ENCODE data around the gene PLEKHA8. TPM values are rescaled to one million over a fixed set of nuclear protein-coding genes. Genes with fewer than 3 reads are reported as not detected.

Gene PLEKHA8
- total RNA-seq, 2 experiments from 2014 or later: 10.8 to 10.9 TPM

GRCh38 chr7:30001998-30002397 is 26.2 kb upstream of the PLEKHA8 start:
- Mint-ChIP-seq H3K4me1 (no peaks in the 10 kb centered on the region), H3K36me3 (peaks cover 3% of the 10 kb centered on the region), H3K4me3 (no peak overlapping the region), H3K27ac (no peak overlapping the region), H3K9me3 (ENCODE audit: low read depth) (peaks cover 2% of the 10 kb centered on the region), H3K27me3 (peaks cover 43% of the 10 kb centered on the region)
- CTCF ChIA-PET: no interaction called here
- no peak for DNase-seq
- no peak for ATAC-seq

GRCh38 chr7:30003098-30003497 is 25.1 kb upstream of the PLEKHA8 start:
- H3K27me3 Mint-ChIP-seq: peaks cover 32% of the 10 kb centered on the region
- no peaks in the 10 kb centered on the region for H3K36me3 Mint-ChIP-seq
- no peaks in the 10 kb centered on the region for H3K4me1 Mint-ChIP-seq
- ATAC-seq (no peak), DNase-seq (no peak)
- CTCF ChIA-PET: no interaction called here
- H3K27ac Mint-ChIP-seq: no peak overlapping the region
- H3K9me3 Mint-ChIP-seq (ENCODE audit: low read depth): peaks cover 2% of the 10 kb centered on the region
- H3K4me3 Mint-ChIP-seq: no peak overlapping the region

GRCh38 chr7:30005464-30005863 is 22.7 kb upstream of the PLEKHA8 start:
- no peak overlapping the region for H3K27ac Mint-ChIP-seq
- no peak overlapping the region for H3K4me3 Mint-ChIP-seq
- ATAC-seq (no peak), DNase-seq (no peak)
- no peaks in the 10 kb centered on the region for H3K4me1 Mint-ChIP-seq
- H3K9me3 Mint-ChIP-seq (ENCODE audit: low read depth): no peaks in the 10 kb centered on the region
- CTCF ChIA-PET: no interaction called here
- H3K36me3 Mint-ChIP-seq: no peaks in the 10 kb centered on the region
- H3K27me3 Mint-ChIP-seq: peaks cover 13% of the 10 kb centered on the region

- ATAC-seq: no peak
- CTCF ChIA-PET: no interaction called here
- H3K27me3 Mint-ChIP-seq: peaks cover 3% of the 10 kb centered on the region
- H3K4me3 Mint-ChIP-seq: no peak overlapping the region
- peaks cover 8% of the 10 kb centered on the region for H3K36me3 Mint-ChIP-seq
- no peak overlapping the region for H3K27ac Mint-ChIP-seq
- no peak for DNase-seq
- H3K9me3 Mint-ChIP-seq (ENCODE audit: low read depth): no peaks in the 10 kb centered on the region
- no peaks in the 10 kb centered on the region for H3K4me1 Mint-ChIP-seq
Measured at GRCh38 chr7:30010021-30010420, 18.2 kb upstream of the PLEKHA8 start.

- DNase-seq: no peak
- Mint-ChIP-seq H3K36me3 (peaks cover 8% of the 10 kb centered on the region), H3K4me1 (no peaks in the 10 kb centered on the region), H3K4me3 (no peak overlapping the region), H3K9me3 (ENCODE audit: low read depth) (no peaks in the 10 kb centered on the region), H3K27ac (no peak overlapping the region), H3K27me3 (no peaks in the 10 kb centered on the region)
- no peak for ATAC-seq
- CTCF ChIA-PET: no interaction called here
Measured at GRCh38 chr7:30012757-30013156, 15.5 kb upstream of the PLEKHA8 start.

GRCh38 chr7:30018451-30018850 is 9.8 kb upstream of the PLEKHA8 start:
- H3K4me3 Mint-ChIP-seq: no peak overlapping the region
- no peak overlapping the region for H3K27ac Mint-ChIP-seq
- peaks cover 8% of the 10 kb centered on the region for H3K36me3 Mint-ChIP-seq
- H3K27me3 Mint-ChIP-seq: no peaks in the 10 kb centered on the region
- CTCF ChIA-PET: no interaction called here
- DNase-seq: no peak
- no peaks in the 10 kb centered on the region for H3K9me3 Mint-ChIP-seq (ENCODE audit: low read depth)
- H3K4me1 Mint-ChIP-seq: peaks cover 6% of the 10 kb centered on the region
- ATAC-seq: no peak

GRCh38 chr7:30019387-30019786 is 8.8 kb upstream of the PLEKHA8 start:
- peaks cover 13% of the 10 kb centered on the region for H3K4me1 Mint-ChIP-seq
- H3K36me3 Mint-ChIP-seq: peaks cover 8% of the 10 kb centered on the region
- no peak overlapping the region for H3K4me3 Mint-ChIP-seq
- CTCF ChIA-PET: no interaction called here
- no peaks in the 10 kb centered on the region for H3K27me3 Mint-ChIP-seq
- no peaks in the 10 kb centered on the region for H3K9me3 Mint-ChIP-seq (ENCODE audit: low read depth)
- no peak overlapping the region for H3K27ac Mint-ChIP-seq
- DNase-seq (no peak), ATAC-seq (no peak)

GRCh38 chr7:30019960-30020359 is 8.3 kb upstream of the PLEKHA8 start:
- H3K27ac Mint-ChIP-seq: no peak overlapping the region

GRCh38 chr7:30020535-30020934 is 7.7 kb upstream of the PLEKHA8 start:
- no peak for DNase-seq
- Mint-ChIP-seq H3K36me3 (peaks cover 5% of the 10 kb centered on the region), H3K9me3 (ENCODE audit: low read depth) (no peaks in the 10 kb centered on the region), H3K27me3 (no peaks in the 10 kb centered on the region), H3K4me1 (peaks cover 24% of the 10 kb centered on the region), H3K27ac (no peak overlapping the region), H3K4me3 (no peak overlapping the region)
- CTCF ChIA-PET: interaction anchor here (1.0 kb wide), 1 partner anchor 41 kb away, joined by 4 read pairs; no protein-coding TSS in a partner anchor
- no peak for ATAC-seq

More at GRCh38 chr7:30019960-30020359, 8.3 kb upstream of the PLEKHA8 start:
- no peaks in the 10 kb centered on the region for H3K27me3 Mint-ChIP-seq
- H3K4me3 Mint-ChIP-seq: no peak overlapping the region
- H3K36me3 Mint-ChIP-seq: peaks cover 5% of the 10 kb centered on the region
- ATAC-seq: no peak
- peaks cover 18% of the 10 kb centered on the region for H3K4me1 Mint-ChIP-seq
- DNase-seq: no peak
- CTCF ChIA-PET: no interaction called here
- no peaks in the 10 kb centered on the region for H3K9me3 Mint-ChIP-seq (ENCODE audit: low read depth)

GRCh38 chr7:30022991-30023390 is 5.2 kb upstream of the PLEKHA8 start:
- Mint-ChIP-seq H3K9me3 (ENCODE audit: low read depth) (no peaks in the 10 kb centered on the region), H3K4me3 (no peak overlapping the region), H3K36me3 (peaks cover 5% of the 10 kb centered on the region), H3K27ac (no peak overlapping the region), H3K4me1 (peaks cover 28% of the 10 kb centered on the region), H3K27me3 (no peaks in the 10 kb centered on the region)
- DNase-seq (no peak), ATAC-seq (no peak)
- CTCF ChIA-PET: no interaction called here

- Mint-ChIP-seq H3K9me3 (ENCODE audit: low read depth) (no peaks in the 10 kb centered on the region), H3K4me3 (no peak overlapping the region), H3K36me3 (peaks cover 1% of the 10 kb centered on the region), H3K4me1 (peaks cover 28% of the 10 kb centered on the region), H3K27ac (no peak overlapping the region), H3K27me3 (no peaks in the 10 kb centered on the region)
- DNase-seq (no peak), ATAC-seq (no peak)
- CTCF ChIA-PET: no interaction called here
Measured at GRCh38 chr7:30023524-30023923, 4.7 kb upstream of the PLEKHA8 start.

- peak within 1 kb of the TSS; percentile 89 for H3K27ac Mint-ChIP-seq
- ATAC-seq (peak; percentile 86), DNase-seq (peak; percentile 96)
- CTCF ChIA-PET: interaction anchor here (1.2 to 1.5 kb wide), 2 partner anchors 35 to 70 kb away, joined by 6 to 7 read pairs; no protein-coding TSS in a partner anchor
- H3K36me3 Mint-ChIP-seq: peaks cover 1% of the 10 kb centered on the region
- H3K4me1 Mint-ChIP-seq: peaks cover 26% of the 10 kb centered on the region
- H3K27me3 Mint-ChIP-seq: no peaks in the 10 kb centered on the region
- H3K4me3 Mint-ChIP-seq: peak within 1 kb of the TSS; percentile 93
- H3K9me3 Mint-ChIP-seq (ENCODE audit: low read depth): no peaks in the 10 kb centered on the region
Measured at GRCh38 chr7:30026229-30027064, 1.8 kb upstream of the PLEKHA8 start, which contains the start of gene FKBP14. Gene FKBP14 (minus strand): TSS chr7:30026702. CDS start chr7:30026508, 194 bp downstream.

GRCh38 chr7:30027065-30027456 is 1.2 kb upstream of the PLEKHA8 start:
- H3K4me1 Mint-ChIP-seq: peaks cover 26% of the 10 kb centered on the region
- H3K36me3 Mint-ChIP-seq: peaks cover 1% of the 10 kb centered on the region
- ATAC-seq (peak; percentile 25), DNase-seq (peak; percentile 58)
- H3K27me3 Mint-ChIP-seq: no peaks in the 10 kb centered on the region
- CTCF ChIA-PET: interaction anchor here (1.1 to 1.5 kb wide), 4 partner anchors 35 to 106 kb away, joined by 4 to 7 read pairs (median 6); no protein-coding TSS in a partner anchor
- H3K4me3 Mint-ChIP-seq: peak overlapping the region; percentile 93
- H3K27ac Mint-ChIP-seq: peak overlapping the region; percentile 89
- H3K9me3 Mint-ChIP-seq (ENCODE audit: low read depth): no peaks in the 10 kb centered on the region

GRCh38 chr7:30027740-30028215 is 434 bp upstream of the PLEKHA8 start:
- Mint-ChIP-seq H3K27ac (peak overlapping the region; percentile 89), H3K9me3 (ENCODE audit: low read depth) (no peaks in the 10 kb centered on the region), H3K4me1 (peaks cover 29% of the 10 kb centered on the region), H3K36me3 (peaks cover 1% of the 10 kb centered on the region), H3K4me3 (peak overlapping the region; percentile 93), H3K27me3 (no peaks in the 10 kb centered on the region)
- no peak for DNase-seq
- CTCF ChIA-PET: interaction anchor here (0.8 to 1.5 kb wide), 6 partner anchors 34 to 106 kb away, joined by 3 to 7 read pairs (median 4); no protein-coding TSS in a partner anchor
- ATAC-seq: no peak

All from activated CD8-positive, alpha-beta memory T cell treated with anti-CD3 and anti-CD28 coated beads, Interleukin-2, amount 10 ng/mL, durations not matched to agents 7 days and 5 days (primary cell).